Smooth muscle cell (in vitro differentiated cells): ENCODE measurements around the gene TOMM7. TPM values are rescaled to one million over a fixed set of nuclear protein-coding genes. Genes with fewer than 3 reads are reported as not detected.
"Not testable (repeated sequence)": the region's sequence is repeated elsewhere in the genome, so short reads cannot be mapped to it uniquely, and the experiment has no call there.

ENCODE experiments used
- DNase-seq: peaks from one replicate; lab custom pipeline; 2025; ENCODE audit not compliant: unreplicated experiment; lab: John Stamatoyannopoulos, UW
- H2AFZ ChIP-seq: fragments of 200-600 bp; sonication (generic); 2 replicates; pipeline ENCODE4 v1.6.0; 2016; ENCODE audit warnings: antibody characterized with exemption, low read depth, mild to moderate bottlenecking
- H3F3A ChIP-seq: fragments of 200-600 bp; sonication (generic); 2 replicates; pipeline ENCODE4 v1.6.0; 2017; ENCODE audit warnings: antibody characterized with exemption, low read depth
- H3K27ac ChIP-seq: fragments of 200-600 bp; sonication (generic); 2 replicates; pipeline ENCODE4 v1.5.1; 2016; ENCODE audit warnings: low read depth, mild to moderate bottlenecking
- H3K27me3 ChIP-seq: fragments of 200-600 bp; sonication (generic); 2 replicates; pipeline ENCODE4 v1.6.1; 2016; ENCODE audit warnings: low read depth, mild to moderate bottlenecking
- H3K36me3 ChIP-seq: fragments of 200-600 bp; sonication (generic); 2 replicates; pipeline ENCODE4 v1.5.1; 2016; ENCODE audit warnings: low read depth
- H3K4me1 ChIP-seq: fragments of 200-600 bp; sonication (generic); 2 replicates; pipeline ENCODE4 v1.5.1; 2016; ENCODE audit warnings: low read depth
- H3K4me2 ChIP-seq: fragments of 200-600 bp; sonication (generic); 2 replicates; pipeline ENCODE4 v1.6.0; 2016; ENCODE audit warnings: mild to moderate bottlenecking
- H3K4me3 ChIP-seq: fragments of 200-600 bp; sonication (generic); 2 replicates; pipeline ENCODE4 v1.5.1; 2016; ENCODE audit warnings: mild to moderate bottlenecking
- H3K79me2 ChIP-seq: fragments of 200-600 bp; sonication (generic); 2 replicates; pipeline ENCODE4 v1.6.0; 2016; ENCODE audit warnings: low read depth, mild to moderate bottlenecking
- H3K9ac ChIP-seq: fragments of 200-600 bp; sonication (generic); 2 replicates; pipeline ENCODE4 v1.6.0; 2016; ENCODE audit warnings: low read depth
- H3K9me3 ChIP-seq: fragments of 200-600 bp; sonication (generic); replicated peaks from 2 replicates; pipeline ENCODE4 v1.5.1; 2016; ENCODE audit warnings: low read depth
- H4K20me1 ChIP-seq: fragments of 200-600 bp; sonication (generic); 2 replicates; pipeline ENCODE4 v1.6.0; 2016; ENCODE audit warnings: low read depth
- CTCF ChIP-seq: fragments of 200-600 bp; sonication (generic); IDR thresholded peaks from 2 replicates; pipeline ENCODE4 v1.5.1; 2017; ENCODE audit warnings: borderline replicate concordance, mild to moderate bottlenecking, antibody characterized with exemption; ENCODE audit not compliant: insufficient read depth, poor library complexity, severe bottlenecking
- WGBS: methylation state at CpG from one replicate; pipeline ENCODE4 v1.1.7; 2016; ENCODE audit warnings: low lambda C conversion rate; 5-methylcytosine and 5-hydroxymethylcytosine counted together
- polyA plus RNA-seq: library from polyadenylated mRNA; unstranded; fragments of >200 nt; fragmentation: Nextera tagmentation; extraction: Ambion mirVana; gene quantifications from 2 replicates; pipeline ENCODE4 v1.2.1, GENCODE V29; 2016
- total RNA-seq: library from RNA; depleted of rRNA; stranded (reverse); fragments of >200 nt; gene quantifications from 2 replicates; pipeline ENCODE4 v1.2.3, GENCODE V29; 2014

Gene TOMM7
- total and polyA plus RNA-seq, 2 experiments from 2014 or later: 202 to 285 TPM

GRCh38 chr7:22842383-22842941 lies 19.8 kb upstream of the TOMM7 start:
- no peaks in the 10 kb centered on the region for H3K27me3 ChIP-seq
- no peak overlapping the region for H3K9ac ChIP-seq
- DNase-seq: no peak
- no peak for TF ChIP-seq CTCF
- no peaks in the 10 kb centered on the region for H3K79me2 ChIP-seq
- H3K36me3 ChIP-seq: no peaks in the 10 kb centered on the region
- no peaks in the 10 kb centered on the region for H4K20me1 ChIP-seq
- no peaks in the 10 kb centered on the region for H3K9me3 ChIP-seq
- no peak overlapping the region for H3K27ac ChIP-seq
- no peak overlapping the region for H3K4me3 ChIP-seq
- H3K4me1 ChIP-seq: no peaks in the 10 kb centered on the region
- no peak overlapping the region for H2AFZ ChIP-seq
- 83% methylated on average over 6 of the region's 6 CpGs for WGBS
- H3K4me2 ChIP-seq: no peak overlapping the region
- H3F3A ChIP-seq: no peaks in the 10 kb centered on the region

GRCh38 chr7:22841954-22842353 lies 19.3 kb upstream of the TOMM7 start:
- TF ChIP-seq CTCF: no peak
- H3K4me1 ChIP-seq: no peaks in the 10 kb centered on the region
- H3K27ac ChIP-seq: no peak overlapping the region
- H3K27me3 ChIP-seq: no peaks in the 10 kb centered on the region
- H2AFZ ChIP-seq: no peak overlapping the region
- no peak overlapping the region for H3K4me2 ChIP-seq
- H3K9ac ChIP-seq: no peak overlapping the region
- no peaks in the 10 kb centered on the region for H3K36me3 ChIP-seq
- H3K79me2 ChIP-seq: no peaks in the 10 kb centered on the region
- H3K4me3 ChIP-seq: no peak overlapping the region
- DNase-seq: no peak
- no peaks in the 10 kb centered on the region for H4K20me1 ChIP-seq
- no peaks in the 10 kb centered on the region for H3F3A ChIP-seq
- H3K9me3 ChIP-seq: no peaks in the 10 kb centered on the region
- 79% methylated on average over 10 of the region's 10 CpGs for WGBS

- H3K9me3 ChIP-seq: no peaks in the 10 kb centered on the region
- H3K27me3 ChIP-seq: no peaks in the 10 kb centered on the region
- no peak for TF ChIP-seq CTCF
- no peaks in the 10 kb centered on the region for H3K4me1 ChIP-seq
- H4K20me1 ChIP-seq: no peaks in the 10 kb centered on the region
- no peak overlapping the region for H3K4me2 ChIP-seq
- H3K9ac ChIP-seq: no peak overlapping the region
- H3K36me3 ChIP-seq: no peaks in the 10 kb centered on the region
- WGBS: 89% methylated on average over 6 of the region's 6 CpGs
- no peak overlapping the region for H2AFZ ChIP-seq
- H3K27ac ChIP-seq: no peak overlapping the region
- H3K4me3 ChIP-seq: no peak overlapping the region
- DNase-seq: no peak
- H3K79me2 ChIP-seq: no peaks in the 10 kb centered on the region
- no peaks in the 10 kb centered on the region for H3F3A ChIP-seq
These were observed 14.7 kb upstream of the TOMM7 start for GRCh38 chr7:22837308-22837707.

GRCh38 chr7:22836506-22836905 lies 13.9 kb upstream of the TOMM7 start:
- not testable (repeated sequence) for H3K4me1 ChIP-seq, H3K27me3 ChIP-seq, H3K4me2 ChIP-seq, H3K9ac ChIP-seq, H3K79me2 ChIP-seq, H3K27ac ChIP-seq, H3K4me3 ChIP-seq, H3F3A ChIP-seq, H4K20me1 ChIP-seq, H3K9me3 ChIP-seq, DNase-seq, H2AFZ ChIP-seq, H3K36me3 ChIP-seq
- WGBS: 87% methylated on average over 2 of the region's 2 CpGs
